8988T (cell line): Measurements from ENCODE around the gene VASH1.
"Not testable (repeated sequence)": the region's sequence is repeated elsewhere in the genome, so short reads cannot be mapped to it uniquely, and the experiment has no call there.

Experiments
- DNase-seq: peaks from one replicate; pipeline ENCODE4 v3.0.0; 2011

VASH1 gene

GRCh38 chr14:76761136-76761959, at the start of gene VASH1:
Gene VASH1, plus strand, starts transcription at chr14:76761468. Its CDS starts 1,354 bp downstream, at chr14:76762822.
- DNase-seq: peak; percentile 97

GRCh38 chr14:76713121-76713520, 48.1 kb upstream of the VASH1 start:
- DNase-seq: no peak

- DNase-seq: no peak
Measured at GRCh38 chr14:76714470-76714869, 46.8 kb upstream of the VASH1 start.

- no peak for DNase-seq
Measured at GRCh38 chr14:76715101-76715500, 46.2 kb upstream of the VASH1 start.

GRCh38 chr14:76715511-76716081, 45.7 kb upstream of the VASH1 start:
- no peak for DNase-seq

GRCh38 chr14:76716285-76716684, 45.0 kb upstream of the VASH1 start:
- DNase-seq: no peak

- DNase-seq: no peak
Measured at GRCh38 chr14:76717508-76718290, 43.6 kb upstream of the VASH1 start.

- no peak for DNase-seq
Measured at GRCh38 chr14:76718306-76719040, 42.8 kb upstream of the VASH1 start.

- DNase-seq: no peak
Measured at GRCh38 chr14:76719666-76720065, 41.6 kb upstream of the VASH1 start.

GRCh38 chr14:76720382-76720813, 40.9 kb upstream of the VASH1 start:
- no peak for DNase-seq

- DNase-seq: not testable (repeated sequence)
Measured at GRCh38 chr14:76721506-76721905, 39.8 kb upstream of the VASH1 start.

GRCh38 chr14:76724651-76725550, 36.4 kb upstream of the VASH1 start:
- no peak for DNase-seq

- no peak for DNase-seq
Measured at GRCh38 chr14:76726551-76726970, 34.7 kb upstream of the VASH1 start.

- no peak for DNase-seq
Measured at GRCh38 chr14:76727384-76727783, 33.9 kb upstream of the VASH1 start.

GRCh38 chr14:76727901-76728300, 33.4 kb upstream of the VASH1 start:
- no peak for DNase-seq

GRCh38 chr14:76729258-76729657, 32.0 kb upstream of the VASH1 start:
- no peak for DNase-seq

- no peak for DNase-seq
Measured at GRCh38 chr14:76729953-76730505, 31.2 kb upstream of the VASH1 start.

- DNase-seq: not testable (repeated sequence)
Measured at GRCh38 chr14:76734501-76734900, 26.8 kb upstream of the VASH1 start.

GRCh38 chr14:76736514-76736913, 24.8 kb upstream of the VASH1 start:
- no peak for DNase-seq

- no peak for DNase-seq
Measured at GRCh38 chr14:76741074-76741473, 20.2 kb upstream of the VASH1 start.

GRCh38 chr14:76742185-76742584, 19.1 kb upstream of the VASH1 start:
- DNase-seq: no peak

GRCh38 chr14:76742966-76743365, 18.3 kb upstream of the VASH1 start:
- no peak for DNase-seq
